ENCODE data around the gene LRCH1. TPM values are rescaled to one million over a fixed set of nuclear protein-coding genes. Genes with fewer than 3 reads are reported as not detected.

The LRCH1 gene
- total RNA-seq, 4 donors from 2014 or later: 42.7 to 66.0 (median 53.1) TPM

DNA sequence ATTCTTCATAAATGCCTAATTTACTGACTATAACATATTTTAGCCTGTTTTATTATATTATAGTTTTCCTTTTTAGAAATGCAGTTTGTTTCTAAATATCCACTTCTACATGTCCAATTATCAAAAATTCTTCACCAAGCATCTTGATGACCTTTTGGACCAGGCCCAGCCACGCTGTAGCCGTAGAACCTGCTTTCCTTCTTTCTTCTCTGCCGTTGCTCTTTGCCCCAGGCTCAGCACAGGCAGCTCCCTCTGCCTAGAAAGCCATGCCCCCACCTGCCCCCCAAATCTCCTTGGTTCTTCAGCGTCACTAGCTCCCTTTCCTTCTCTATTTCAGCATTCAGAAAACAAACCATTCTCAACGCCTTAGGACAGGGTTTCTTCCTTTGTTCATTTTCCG is 178.6 kb downstream of the LRCH1 start:
- intact Hi-C loops (cut with DNase I): no loop called here
- peaks cover 25 to 94% (median 65%) of the 10 kb centered on the region in 4 donors for H3K36me3 ChIP-seq

DNA sequence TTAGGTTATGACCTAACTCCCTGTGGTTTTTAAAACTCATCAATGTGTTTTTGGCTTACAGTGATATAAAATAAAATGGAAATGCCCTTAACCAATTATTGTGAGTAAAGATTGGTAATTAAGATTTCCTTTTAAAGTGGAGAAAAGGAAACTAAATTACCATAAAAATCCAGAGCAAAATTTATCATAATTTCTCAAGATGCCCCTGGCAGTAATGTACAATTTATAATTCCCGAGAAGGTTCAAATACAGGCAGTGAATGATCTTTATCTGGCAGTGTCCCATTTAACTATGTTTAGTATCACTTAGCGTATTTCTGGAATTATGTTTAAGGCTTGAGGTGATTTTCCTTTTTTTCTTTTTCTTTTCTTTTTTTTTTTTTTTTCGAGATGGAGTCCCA is 182.5 kb downstream of the LRCH1 start:
- Histone ChIP-seq H3K36me3 (peaks cover 11 to 82% (median 47%) of the 10 kb centered on the region in 4 donors), H3K4me1 (no peaks in the 10 kb centered on the region), H3K27me3 (no peaks in the 10 kb centered on the region), H3K4me3 (no peak overlapping the region), H3K9me3 (no peaks in the 10 kb centered on the region), H3K27ac (replicated peaks in 1 of 4) (no peak overlapping the region)
- TF ChIP-seq EP300 (IDR thresholded peaks at IDR 0.05) (no peak), POLR2A (IDR thresholded peaks at IDR 0.05; ENCODE audit: low read depth) (no peak), POLR2AphosphoS5 (IDR thresholded peaks at IDR 0.05) (no peak)
- TF ChIP-seq, protein P1, sequence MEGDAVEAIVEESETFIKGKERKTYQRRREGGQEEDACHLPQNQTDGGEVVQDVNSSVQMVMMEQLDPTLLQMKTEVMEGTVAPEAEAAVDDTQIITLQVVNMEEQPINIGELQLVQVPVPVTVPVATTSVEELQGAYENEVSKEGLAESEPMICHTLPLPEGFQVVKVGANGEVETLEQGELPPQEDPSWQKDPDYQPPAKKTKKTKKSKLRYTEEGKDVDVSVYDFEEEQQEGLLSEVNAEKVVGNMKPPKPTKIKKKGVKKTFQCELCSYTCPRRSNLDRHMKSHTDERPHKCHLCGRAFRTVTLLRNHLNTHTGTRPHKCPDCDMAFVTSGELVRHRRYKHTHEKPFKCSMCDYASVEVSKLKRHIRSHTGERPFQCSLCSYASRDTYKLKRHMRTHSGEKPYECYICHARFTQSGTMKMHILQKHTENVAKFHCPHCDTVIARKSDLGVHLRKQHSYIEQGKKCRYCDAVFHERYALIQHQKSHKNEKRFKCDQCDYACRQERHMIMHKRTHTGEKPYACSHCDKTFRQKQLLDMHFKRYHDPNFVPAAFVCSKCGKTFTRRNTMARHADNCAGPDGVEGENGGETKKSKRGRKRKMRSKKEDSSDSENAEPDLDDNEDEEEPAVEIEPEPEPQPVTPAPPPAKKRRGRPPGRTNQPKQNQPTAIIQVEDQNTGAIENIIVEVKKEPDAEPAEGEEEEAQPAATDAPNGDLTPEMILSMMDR (IDR thresholded peaks at IDR 0.05): no peak
- no peak for DNase-seq (ENCODE audit: extremely low spot score)
- 77% methylated on average over 3 of the region's 3 CpGs for WGBS
- intact Hi-C loops (cut with DNase I): no loop called here

More for the DNA sequence above, 178.6 kb downstream of the LRCH1 start:
- no peak for DNase-seq (ENCODE audit: extremely low spot score)
- 93% methylated on average over 6 of the region's 6 CpGs for WGBS
- Histone ChIP-seq H3K9me3 (no peaks in the 10 kb centered on the region), H3K4me1 (no peaks in the 10 kb centered on the region), H3K27ac (replicated peaks in 1 of 4) (no peak overlapping the region), H3K4me3 (no peak overlapping the region), H3K27me3 (no peaks in the 10 kb centered on the region)
- TF ChIP-seq POLR2A (IDR thresholded peaks at IDR 0.05; ENCODE audit: low read depth): no peak
- no peak for TF ChIP-seq EP300 (IDR thresholded peaks at IDR 0.05)
- no peak for TF ChIP-seq POLR2AphosphoS5 (IDR thresholded peaks at IDR 0.05)
- TF ChIP-seq, protein P1 (IDR thresholded peaks at IDR 0.05): no peak

DNA sequence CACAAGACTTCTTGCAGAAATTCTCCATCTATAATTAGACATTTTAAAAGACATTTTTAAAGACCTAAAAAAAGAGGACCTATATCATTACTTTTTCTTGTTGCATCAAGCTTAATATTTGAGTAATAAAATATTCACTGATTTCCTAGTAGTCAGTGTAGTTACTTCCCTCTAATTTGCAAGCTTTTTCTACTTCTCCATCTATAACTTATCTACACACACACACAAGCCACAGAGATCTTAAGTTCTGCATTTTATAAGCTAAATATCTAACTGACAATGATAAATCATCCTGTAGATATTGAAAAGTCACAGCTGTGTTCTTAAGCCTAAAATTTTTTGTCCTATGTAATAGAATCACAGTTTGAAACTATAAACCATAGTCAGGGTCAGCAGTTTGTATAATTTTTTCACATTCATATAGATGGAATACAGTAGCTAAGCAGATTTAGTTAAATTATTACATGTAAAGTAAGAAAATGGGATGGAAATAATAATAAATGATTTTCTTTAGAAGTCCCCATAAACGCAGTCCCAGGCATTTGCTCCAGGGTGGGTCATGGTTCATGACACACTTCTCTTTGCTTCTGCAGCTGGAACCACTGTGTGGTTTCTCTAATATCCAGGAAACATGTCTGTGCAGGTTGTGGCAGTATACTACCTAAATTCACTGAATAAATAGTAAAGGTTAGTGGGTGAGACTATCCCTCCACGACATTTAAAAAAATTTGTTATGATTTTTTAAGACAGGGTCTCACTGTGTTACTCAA is 183.8 kb downstream of the LRCH1 start:
- intact Hi-C loops (cut with DNase I): no loop called here
- DNase-seq (ENCODE audit: extremely low spot score): no peak
- Histone ChIP-seq H3K27me3 (no peaks in the 10 kb centered on the region), H3K36me3 (peaks cover 13 to 81% (median 47%) of the 10 kb centered on the region in 4 donors), H3K27ac (replicated peaks in 1 of 4) (no peak overlapping the region), H3K9me3 (no peaks in the 10 kb centered on the region), H3K4me3 (no peak overlapping the region), H3K4me1 (no peaks in the 10 kb centered on the region)
- 64% methylated on average over 2 of the region's 2 CpGs for WGBS
- TF ChIP-seq, protein P1 (IDR thresholded peaks at IDR 0.05): no peak
- TF ChIP-seq EP300 (IDR thresholded peaks at IDR 0.05) (no peak), POLR2A (IDR thresholded peaks at IDR 0.05; ENCODE audit: low read depth) (no peak), POLR2AphosphoS5 (IDR thresholded peaks at IDR 0.05) (no peak)

DNA sequence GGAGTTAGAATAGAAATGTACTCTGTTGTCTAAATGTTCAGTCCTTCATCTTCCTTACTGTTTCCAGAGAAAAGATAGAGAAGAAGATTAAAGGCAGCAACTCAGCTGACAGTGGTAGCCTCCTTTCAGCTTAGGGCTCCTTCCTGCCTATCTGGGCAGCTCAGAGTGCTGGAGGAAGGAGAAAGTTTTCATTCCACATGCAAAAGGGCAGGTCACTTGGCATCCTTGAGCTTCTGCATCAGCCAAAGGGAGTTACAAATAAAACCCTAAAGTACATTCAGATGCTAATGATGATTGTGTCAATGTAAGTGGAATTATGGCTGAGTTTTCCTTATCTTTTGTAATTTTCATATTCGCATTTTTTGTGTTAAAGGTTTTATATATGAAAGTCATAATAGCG is 185.1 kb downstream of the LRCH1 start:
- Histone ChIP-seq H3K36me3 (peaks cover 8 to 80% (median 45%) of the 10 kb centered on the region in 4 donors), H3K4me3 (no peak overlapping the region), H3K27me3 (no peaks in the 10 kb centered on the region), H3K9me3 (no peaks in the 10 kb centered on the region), H3K27ac (replicated peaks in 1 of 4) (no peak overlapping the region), H3K4me1 (no peaks in the 10 kb centered on the region)
- WGBS: 80% methylated on average over 2 of the region's 2 CpGs
- no peak for DNase-seq (ENCODE audit: extremely low spot score)
- no peak for TF ChIP-seq EP300 (IDR thresholded peaks at IDR 0.05)
- TF ChIP-seq POLR2AphosphoS5 (IDR thresholded peaks at IDR 0.05): no peak
- no peak for TF ChIP-seq POLR2A (IDR thresholded peaks at IDR 0.05; ENCODE audit: low read depth)
- TF ChIP-seq, protein P1 (IDR thresholded peaks at IDR 0.05): no peak
- intact Hi-C loops (cut with DNase I): no loop called here

Data from esophagus muscularis mucosa (tissue), 4 donors.